K562 (cell line): ENCODE measurements around the gene TSGA10. TPM values are rescaled to one million over a fixed set of nuclear protein-coding genes. Genes with fewer than 3 reads are reported as not detected.

Experiments
- ATAC-seq: fragments of 200-7000 bp; cut with Tn5 transposase; 3 replicates; pipeline ENCODE4 v1.9.1; 2020; ENCODE audit warnings: moderate library complexity
- BruUV-seq: library from RNA; stranded (reverse); fragments of 400-500 nt; replicated peaks from 2 replicates; lab custom pipeline; 2021; lab: Mats Ljungman, UMichigan
- CTCF ChIA-PET: fragments of 300-600 bp; formaldehyde crosslinking; extraction: SDS; loops from one replicate; lab custom pipeline; 2021; ENCODE audit warnings: low intra/inter-chr PET ratio; lab: Yijun Ruan, JAX
- POLR2A ChIA-PET: fragments of 300-600, 350-650 bp; sonication (Branson Sonifier 250); formaldehyde crosslinking; extraction: SDS; loops from one replicate; lab custom pipeline; 2021; ENCODE audit warnings: antibody characterized with exemption, inconsistent platforms; lab: Yijun Ruan, JAX
- DNase-seq, 4 experiments: peaks; one replicate each; pipeline versions ENCODE4 v3.0.0 to v3.0.0-alpha.2; 2011 to 2018; ENCODE audit warnings: low spot score in 3 of 4, mixed read lengths in 3 of 4; ENCODE audit errors: extremely low read depth in 1 of 4
- FAIRE-seq: peaks from 2 replicates; lab custom pipeline; 2011; peaks lifted over from hg19 to GRCh38; lab: Jason Lieb, UNC
- H2AFZ ChIP-seq: 2 replicates; pipeline ENCODE4 v1.6.0; 2011; ENCODE audit warnings: low read depth, low read length, control low read depth, inconsistent platforms
- H3K27ac ChIP-seq: fragments of 200-600 bp; 3 replicates; pipeline ENCODE4 v1.8.0; 2011; ENCODE audit warnings: low read depth, mild to moderate bottlenecking, control low read depth, inconsistent platforms, low read length, moderate library complexity, mixed read lengths; ENCODE audit errors: extremely low read depth
- H3K27me3 ChIP-seq, 2 experiments: fragments of 300-600 bp in 1 of 2; 2 replicates in 1 of 2; 3 replicates in 1 of 2; pipeline versions ENCODE4 v1.6.0 to v1.8.0; 2011; ENCODE audit warnings: inconsistent platforms in 2 of 2, low read length in 2 of 2, mild to moderate bottlenecking in 1 of 2, mixed read lengths in 1 of 2, moderate library complexity in 1 of 2; ENCODE audit not compliant: control insufficient read depth in 2 of 2, insufficient read depth in 2 of 2
- H3K36me3 ChIP-seq: fragments of 300-600 bp; 3 replicates; pipeline ENCODE4 v1.8.0; 2011; ENCODE audit warnings: mild to moderate bottlenecking, low read length, inconsistent platforms; ENCODE audit not compliant: control insufficient read depth, insufficient read depth
- H3K4me1 ChIP-seq, 2 experiments: fragments of 200-600 bp in 1 of 2; replicated peaks in 1 of 2; 2 replicates in 1 of 2; 3 replicates in 1 of 2; pipeline versions ENCODE4 v1.5.1 to v1.8.0; 2011; ENCODE audit warnings: inconsistent platforms in 2 of 2, low read length in 2 of 2, mild to moderate bottlenecking in 1 of 2, mixed read lengths in 1 of 2, moderate library complexity in 1 of 2; ENCODE audit not compliant: control insufficient read depth in 2 of 2, insufficient read depth in 2 of 2
- H3K4me2 ChIP-seq: 2 replicates; pipeline ENCODE4 v1.6.1; 2011; ENCODE audit warnings: low read length, control low read depth, inconsistent platforms, mixed read lengths; ENCODE audit not compliant: insufficient read depth
- H3K4me3 ChIP-seq: fragments of 200-600 bp; sonication (generic), shearing (Covaris generic); 2 replicates; pipeline ENCODE4 v1.5.1; 2016; ENCODE audit warnings: control low read depth, inconsistent platforms
- H3K79me2 ChIP-seq: fragments of 200-600 bp; 3 replicates; pipeline ENCODE4 v1.8.0; 2011; ENCODE audit warnings: low read length, inconsistent platforms; ENCODE audit not compliant: control insufficient read depth, insufficient read depth
- H3K9ac ChIP-seq, 2 experiments: 2 replicates each; pipeline versions ENCODE4 v1.6.0 to v1.6.1; 2011; ENCODE audit warnings: low read depth in 2 of 2, low read length in 2 of 2, control low read depth in 1 of 2, inconsistent platforms in 1 of 2, mild to moderate bottlenecking in 1 of 2, mixed read lengths in 1 of 2; ENCODE audit not compliant: insufficient read depth in 1 of 2
- H3K9me1 ChIP-seq: one replicate; pipeline ENCODE4 v1.6.0; 2011; ENCODE audit warnings: inconsistent platforms, mild to moderate bottlenecking, low read length, moderate library complexity; ENCODE audit not compliant: control insufficient read depth, insufficient read depth
- H3K9me3 ChIP-seq: replicated peaks from 2 replicates; pipeline ENCODE4 v1.5.1; 2011; ENCODE audit warnings: low read depth, low read length, inconsistent platforms; ENCODE audit not compliant: control insufficient read depth, insufficient read depth
- H4K20me1 ChIP-seq: replicated peaks from 2 replicates; pipeline ENCODE4 v1.6.1; 2011; ENCODE audit warnings: low read length, inconsistent platforms, mixed read lengths; ENCODE audit not compliant: control insufficient read depth, insufficient read depth
- BCLAF1 ChIP-seq, 2 experiments: fragments of 450-650 bp in 1 of 2; IDR thresholded peaks; 2 replicates each; pipeline ENCODE4 v1.6.1; 2011 to 2017; ENCODE audit warnings: low read depth in 2 of 2, antibody characterized with exemption in 1 of 2, borderline replicate concordance in 1 of 2, low read length in 1 of 2, mild to moderate bottlenecking in 1 of 2, mixed read lengths in 1 of 2; ENCODE audit not compliant: control insufficient read depth in 1 of 2
- COPS2 ChIP-seq: fragments of 450-650 bp; conservative IDR thresholded peaks from 2 replicates; pipeline ENCODE4 v1.6.1; 2016; ENCODE audit warnings: mild to moderate bottlenecking, moderate library complexity
- IRF1 ChIP-seq: sonication (generic); formaldehyde crosslinking; IDR thresholded peaks from 2 replicates; pipeline ENCODE4 v1.8.0; 2022; ENCODE audit warnings: missing genetic modification reagents, mild to moderate bottlenecking, borderline replicate concordance
- MLX ChIP-seq, 2 experiments: fragments of 450-650 bp in 1 of 2; sonication (generic) in 1 of 2; formaldehyde crosslinking; conservative IDR thresholded peaks; 2 replicates each; pipeline versions ENCODE4 v1.4.0 to v1.8.1; 2020 to 2022; ENCODE audit warnings: mild to moderate bottlenecking in 1 of 2, missing genetic modification reagents in 1 of 2
- NCOA4 ChIP-seq: fragments of 450-650 bp; IDR thresholded peaks from 2 replicates; pipeline ENCODE4 v1.6.1; 2018; ENCODE audit warnings: mild to moderate bottlenecking; ENCODE audit not compliant: partially characterized antibody
- NKRF ChIP-seq: fragments of 450-650 bp; IDR thresholded peaks from 2 replicates; pipeline ENCODE4 v1.6.1; 2016; ENCODE audit warnings: borderline replicate concordance
- NR2C2 ChIP-seq, 2 experiments: fragments of 200-800 bp in 1 of 2; sonication (Bioruptor generic) in 1 of 2; sonication (generic) in 1 of 2; formaldehyde crosslinking in 1 of 2; IDR thresholded peaks; 2 replicates each; pipeline versions ENCODE4 v1.6.1 to v1.8.0; 2016 to 2022; ENCODE audit warnings: mild to moderate bottlenecking in 1 of 2, missing compliant biosample characterization in 1 of 2, missing genetic modification characterization in 1 of 2, missing genetic modification reagents in 1 of 2
- RFX7 ChIP-seq: fragments of 250-450 bp; sonication (Bioruptor Pico); IDR thresholded peaks from 2 replicates; pipeline ENCODE4 v1.5.1; 2021; ENCODE audit warnings: mild to moderate bottlenecking
- USF1 ChIP-seq: sonication (generic); formaldehyde crosslinking; IDR thresholded peaks from 2 replicates; pipeline ENCODE4 v1.9.0; 2022; ENCODE audit warnings: mild to moderate bottlenecking, missing genetic modification reagents
- ZBTB5 ChIP-seq: fragments of 450-650 bp; IDR thresholded peaks from 2 replicates; pipeline ENCODE4 v1.6.1; 2017; ENCODE audit warnings: antibody characterized with exemption
- ZKSCAN1 ChIP-seq: fragments of 150-350 bp; IDR thresholded peaks from 2 replicates; pipeline ENCODE4 v1.6.1; 2016; ENCODE audit warnings: low read depth, low read length
- WGBS: fragments of 100-300 bp; shearing (Covaris generic); methylation state at CpG from one replicate; pipeline ENCODE4 v1.1.6; 2016; ENCODE audit warnings: low coverage, mixed read lengths; ENCODE audit not compliant: insufficient coverage; ENCODE audit errors: missing lambda C conversion rate; 5-methylcytosine and 5-hydroxymethylcytosine counted together
- in situ Hi-C: fragments of 300-500 bp; cut with MboI; formaldehyde crosslinking; loops from 4 replicates; pipeline ENCODE4 v1.15.0; 2018; ENCODE audit warnings: inconsistent platforms, mixed read lengths
- intact Hi-C: fragments of 100-400 bp; cut with micrococcal nuclease; formaldehyde crosslinking; loops from 2 replicates; pipeline ENCODE4 v1.14.2; 2022
- polyA plus RNA-seq, 8 experiments: library from polyadenylated mRNA; depleted of rRNA in 4 of 8; stranded (reverse) in 5 of 8; unstranded in 3 of 8; fragments of >200 nt; fragmentation: Nextera tagmentation in 2 of 8; fragmentation: Illumina TruSeq in 1 of 8; extraction: Ambion mirVana in 2 of 8; extraction: Trizol in 1 of 8; gene quantifications; 2 replicates each; pipeline versions ENCODE4 v1.2.1 to v1.2.3, GENCODE V29; 2011 to 2014; ENCODE audit warnings: inconsistent platforms in 1 of 8, missing spikeins in 1 of 8
- total RNA-seq, 7 experiments: library from RNA; depleted of rRNA in 6 of 7; stranded (reverse); fragments of >200 nt in 6 of 7; fragmentation: Illumina TruSeq in 2 of 7; extraction: Trizol in 2 of 7; gene quantifications; 2 replicates each; pipeline versions ENCODE4 v1.2.1 to v1.2.3, GENCODE V29; 2011 to 2021; ENCODE audit warnings: low replicate concordance in 1 of 7

Gene TSGA10
- total and polyA plus RNA-seq, 9 of the 15 experiments (the other 6 are each of a cell fraction or from before 2014, with no cell fraction given), result 2.1 to 11.3 (median 3.2) TPM

- H3K9ac ChIP-seq, result no peak overlapping the region
- ChIA-PET POLR2A (interaction anchor here (1.5 kb wide), 1 partner anchor 12 kb away, joined by 5 read pairs; no protein-coding TSS in a partner anchor), CTCF (no interaction called here)
- H2AFZ ChIP-seq, result no peak overlapping the region
- 29% methylated on average over 1 of the region's 1 CpG for WGBS
- no peaks in the 10 kb centered on the region for H3K9me3 ChIP-seq
- H4K20me1 ChIP-seq, result no peaks in the 10 kb centered on the region
- BruUV-seq, result no TSS peak
- peaks cover 54% of the 10 kb centered on the region for H3K36me3 ChIP-seq
- in situ Hi-C loops (no loop called here), intact Hi-C loops (no loop called here)
- no peaks in the 10 kb centered on the region for H3K79me2 ChIP-seq
- no peaks in the 10 kb centered on the region for H3K4me1 ChIP-seq
- H3K27me3 ChIP-seq, result no peaks in the 10 kb centered on the region
- ATAC-seq, result no peak
- DNase-seq, result no peak
- no peak overlapping the region for H3K27ac ChIP-seq
- H3K9me1 ChIP-seq, result no peaks in the 10 kb centered on the region
- H3K4me3 ChIP-seq, result no peak overlapping the region
- no peak for FAIRE-seq
- no peak overlapping the region for H3K4me2 ChIP-seq
- TF ChIP-seq NCOA4, result no peak
- no peak for TF ChIP-seq BCLAF1 (IDR thresholded peaks at IDR 0.05; ENCODE audit: borderline replicate concordance in 1 of 2, control insufficient read depth in 1 of 2, low read depth in 2 of 2, low read length in 1 of 2)
- no peak for TF ChIP-seq COPS2
- TF ChIP-seq IRF1 (CRISPR knock-in tag), result no peak
- no peak for TF ChIP-seq NKRF
- no peak for TF ChIP-seq USF1 (CRISPR knock-in tag)
- no peak for TF ChIP-seq NR2C2 (CRISPR knock-in tag; IDR thresholded peaks at IDR 0.05)
- no peak for TF ChIP-seq NR2C2 (tag; IDR thresholded peaks at IDR 0.05)
- TF ChIP-seq MLX (CRISPR knock-in tag; conservative IDR thresholded peaks at IDR 0.05), result no peak
- TF ChIP-seq ZKSCAN1, result no peak
- no peak for TF ChIP-seq ZBTB5
- TF ChIP-seq RFX7, result no peak
These were observed 14.8 kb upstream of the TSGA10 start for GRCh38 chr2:99169534-99169933.
